ENCODE data around the gene GCLM. TPM values are rescaled to one million over a fixed set of nuclear protein-coding genes. Genes with fewer than 3 reads are reported as not detected.
A peak's percentile ranks its signal among the peaks of the same experiment; 100 is the strongest.
"Not testable (repeated sequence)": the region's sequence is repeated elsewhere in the genome, so short reads cannot be mapped to it uniquely, and the experiment has no call there.

Gene GCLM
- total and polyA plus RNA-seq, 8 donors: 2.1 to 10.4 (median 6.7) TPM

DNA sequence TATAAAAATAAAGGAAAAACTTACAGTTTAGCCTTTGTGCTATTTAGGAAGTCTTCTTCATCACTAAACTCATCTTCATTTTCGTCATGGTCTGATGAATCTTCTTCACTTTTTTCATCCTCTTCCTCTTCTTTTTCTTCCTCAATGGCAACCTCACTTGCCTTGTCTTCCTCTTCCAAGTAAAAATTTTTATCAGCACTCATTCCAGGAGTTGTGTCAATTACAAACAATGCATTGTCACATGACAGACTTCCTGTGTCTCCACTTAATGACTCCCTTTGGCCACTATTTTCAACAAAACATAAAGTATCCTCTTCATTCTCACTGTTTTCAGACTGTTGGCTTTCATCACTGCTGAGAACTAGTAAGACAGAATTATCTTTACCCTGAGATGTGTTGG is 33.0 kb downstream of the GCLM start:
- peaks cover 0 to 32% (median 21%) of the 10 kb centered on the region in 3 donors for H3K36me3 ChIP-seq
- H3K27me3 ChIP-seq: no peaks in the 10 kb centered on the region
- no peak for DNase-seq
- TF ChIP-seq, protein P1, sequence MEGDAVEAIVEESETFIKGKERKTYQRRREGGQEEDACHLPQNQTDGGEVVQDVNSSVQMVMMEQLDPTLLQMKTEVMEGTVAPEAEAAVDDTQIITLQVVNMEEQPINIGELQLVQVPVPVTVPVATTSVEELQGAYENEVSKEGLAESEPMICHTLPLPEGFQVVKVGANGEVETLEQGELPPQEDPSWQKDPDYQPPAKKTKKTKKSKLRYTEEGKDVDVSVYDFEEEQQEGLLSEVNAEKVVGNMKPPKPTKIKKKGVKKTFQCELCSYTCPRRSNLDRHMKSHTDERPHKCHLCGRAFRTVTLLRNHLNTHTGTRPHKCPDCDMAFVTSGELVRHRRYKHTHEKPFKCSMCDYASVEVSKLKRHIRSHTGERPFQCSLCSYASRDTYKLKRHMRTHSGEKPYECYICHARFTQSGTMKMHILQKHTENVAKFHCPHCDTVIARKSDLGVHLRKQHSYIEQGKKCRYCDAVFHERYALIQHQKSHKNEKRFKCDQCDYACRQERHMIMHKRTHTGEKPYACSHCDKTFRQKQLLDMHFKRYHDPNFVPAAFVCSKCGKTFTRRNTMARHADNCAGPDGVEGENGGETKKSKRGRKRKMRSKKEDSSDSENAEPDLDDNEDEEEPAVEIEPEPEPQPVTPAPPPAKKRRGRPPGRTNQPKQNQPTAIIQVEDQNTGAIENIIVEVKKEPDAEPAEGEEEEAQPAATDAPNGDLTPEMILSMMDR (IDR thresholded peaks at IDR 0.05): no peak
- H3K4me1 ChIP-seq: peaks cover 0 to 27% (median 14%) of the 10 kb centered on the region in 3 donors
- 56 to 85% methylated on average over 1 of the region's 1 CpG for WGBS, 2 donors
- H3K27ac ChIP-seq: no peak overlapping the region
- ATAC-seq: no peak
- H3K4me3 ChIP-seq: no peak overlapping the region
- H3K9me3 ChIP-seq: no peaks in the 10 kb centered on the region
- intact Hi-C loops (cut with DNase I): no loop called here
- FAIRE-seq: no peak

DNA sequence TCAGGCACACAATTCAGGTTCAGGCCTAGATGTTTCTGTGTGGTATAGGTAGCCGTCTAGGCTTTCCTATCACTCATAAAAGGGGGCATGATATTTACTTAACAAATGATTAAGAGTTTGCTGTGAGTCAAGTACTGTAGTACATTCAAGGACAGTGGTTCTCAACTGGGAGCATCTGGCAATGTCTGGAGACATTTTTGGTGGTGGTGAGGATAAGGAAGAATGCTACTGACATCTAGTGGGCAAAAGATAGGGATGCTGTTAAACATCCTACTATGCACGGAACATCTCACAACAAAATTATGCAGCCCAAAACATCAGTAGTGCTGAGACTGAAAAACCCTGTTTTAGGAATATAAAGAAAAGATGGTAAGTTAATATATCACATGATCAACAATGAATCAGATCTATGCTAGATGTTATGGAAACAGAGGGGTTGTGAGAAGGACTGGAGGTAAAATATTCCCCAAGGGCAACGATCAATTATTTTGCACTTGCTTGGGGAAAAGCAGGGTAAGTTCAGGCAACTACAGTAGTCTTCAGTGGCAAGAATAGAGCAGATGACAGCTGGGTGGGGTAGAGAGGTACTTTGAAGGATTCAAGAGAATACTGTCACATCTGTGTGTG is 35.1 kb downstream of the GCLM start:
- intact Hi-C loops (cut with DNase I): no loop called here
- no peaks in the 10 kb centered on the region for H3K27me3 ChIP-seq
- TF ChIP-seq, protein P1 (IDR thresholded peaks at IDR 0.05): peak in 1 of 4 donors; percentile 32
- FAIRE-seq (no peak), DNase-seq (no peak), ATAC-seq (no peak)
- H3K36me3 ChIP-seq: peaks cover 0 to 52% (median 36%) of the 10 kb centered on the region in 3 donors
- H3K4me3 ChIP-seq: no peak overlapping the region
- peaks cover 0 to 21% (median 10%) of the 10 kb centered on the region in 3 donors for H3K4me1 ChIP-seq
- H3K9me3 ChIP-seq: no peaks in the 10 kb centered on the region
- WGBS, 2 donors: 66 to 69% methylated on average over 3 of the region's 3 CpGs
- H3K27ac ChIP-seq: no peak overlapping the region

DNA sequence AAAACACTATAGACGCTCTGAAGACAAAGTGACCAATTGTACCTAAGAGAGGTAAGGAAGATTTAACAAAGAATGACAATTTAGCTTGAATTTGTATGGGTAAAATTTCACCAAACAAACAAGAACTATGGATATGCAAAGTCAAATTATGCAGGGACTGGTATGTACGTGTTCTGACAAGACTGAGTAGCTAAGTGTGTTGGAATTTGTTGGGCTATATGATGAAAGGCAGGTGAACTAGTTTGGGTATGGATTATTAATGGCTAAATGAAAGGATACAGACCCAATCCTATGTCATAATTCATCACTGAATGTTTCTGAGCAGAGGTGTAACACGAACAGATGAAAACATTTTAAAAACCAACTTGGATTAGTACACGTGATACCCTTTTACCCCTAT is 37.9 kb downstream of the GCLM start:
- intact Hi-C loops (cut with DNase I): no loop called here
- H3K9me3 ChIP-seq: no peaks in the 10 kb centered on the region
- H3K4me1 ChIP-seq: peaks cover 0 to 5% (median 4%) of the 10 kb centered on the region in 3 donors
- peaks cover 0 to 50% (median 33%) of the 10 kb centered on the region in 3 donors for H3K36me3 ChIP-seq
- no peak for ATAC-seq
- DNase-seq: no peak
- no peak overlapping the region for H3K4me3 ChIP-seq
- WGBS, 2 donors: 68 to 78% methylated on average over 4 of the region's 4 CpGs
- H3K27ac ChIP-seq: no peak overlapping the region
- FAIRE-seq: no peak
- H3K27me3 ChIP-seq: no peaks in the 10 kb centered on the region
- TF ChIP-seq, protein P1 (IDR thresholded peaks at IDR 0.05): no peak

DNA sequence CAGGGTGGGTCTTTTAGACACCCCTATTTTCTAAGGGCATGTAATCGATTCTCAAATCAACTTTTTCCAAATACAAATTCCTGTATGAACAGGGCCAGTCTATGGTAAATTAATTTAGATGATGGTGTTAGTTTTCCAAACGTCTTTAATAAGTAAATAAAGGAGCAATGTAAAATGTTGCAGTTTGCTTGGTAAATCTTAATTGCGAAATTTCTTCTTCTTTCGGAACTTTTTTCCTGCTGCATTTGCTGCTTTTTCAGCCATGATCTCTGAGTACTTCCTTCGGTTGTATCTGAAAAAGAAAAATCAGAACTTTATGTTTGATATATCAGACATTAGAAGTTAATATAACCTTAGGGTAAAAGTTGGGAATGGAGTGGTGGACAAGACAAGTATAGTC is 39.6 kb downstream of the GCLM start:
- intact Hi-C loops (cut with DNase I): no loop called here
- ATAC-seq: no peak
- 89 to 92% methylated on average over 5 of the region's 5 CpGs for WGBS, 2 donors

DNA sequence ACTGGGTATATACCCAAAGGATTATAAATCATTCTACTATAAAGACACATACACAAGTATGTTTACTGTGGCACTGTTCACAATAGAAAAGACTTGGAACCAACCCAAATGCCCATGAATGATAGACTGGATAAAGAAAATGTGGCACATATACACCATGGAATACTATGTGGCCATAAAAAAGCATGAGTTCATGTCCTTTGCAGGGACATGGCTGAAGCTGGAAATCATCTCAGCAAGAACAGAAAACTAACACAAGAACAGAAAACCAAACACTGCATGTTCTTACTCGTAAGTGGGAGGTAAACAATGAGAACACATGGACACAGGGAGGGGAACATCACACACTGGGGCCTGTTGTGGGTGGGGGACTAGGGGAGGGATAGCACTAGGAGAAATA is 40.7 kb downstream of the GCLM start:
- H3K27me3 ChIP-seq: not testable (repeated sequence)

More for the DNA sequence above, 39.6 kb downstream of the GCLM start:
- TF ChIP-seq, protein P1 (IDR thresholded peaks at IDR 0.05): no peak
- peaks cover 0 to 43% (median 29%) of the 10 kb centered on the region in 3 donors for H3K36me3 ChIP-seq
- no peaks in the 10 kb centered on the region for H3K27me3 ChIP-seq
- no peak overlapping the region for H3K4me3 ChIP-seq
- no peak for DNase-seq
- H3K9me3 ChIP-seq: no peaks in the 10 kb centered on the region
- FAIRE-seq: no peak
- H3K27ac ChIP-seq: no peak overlapping the region
- H3K4me1 ChIP-seq: no peaks in the 10 kb centered on the region

More for the DNA sequence above, 40.7 kb downstream of the GCLM start:
- H3K36me3 ChIP-seq: peaks cover 0 to 42% (median 26%) of the 10 kb centered on the region in 3 donors
- FAIRE-seq; intact Hi-C loops (cut with DNase I); H3K27ac ChIP-seq; ATAC-seq; H3K9me3 ChIP-seq; H3K4me1 ChIP-seq; DNase-seq; H3K4me3 ChIP-seq: not testable (repeated sequence)
- 83 to 98% methylated on average over 1 of the region's 1 CpG for WGBS, 2 donors

Measured in pancreas (tissue), 10 donors.